ENCODE data around the gene ZNF215.
"Not testable (repeated sequence)": the region's sequence is repeated elsewhere in the genome, so short reads cannot be mapped to it uniquely, and the experiment has no call there.

Gene ZNF215

DNA sequence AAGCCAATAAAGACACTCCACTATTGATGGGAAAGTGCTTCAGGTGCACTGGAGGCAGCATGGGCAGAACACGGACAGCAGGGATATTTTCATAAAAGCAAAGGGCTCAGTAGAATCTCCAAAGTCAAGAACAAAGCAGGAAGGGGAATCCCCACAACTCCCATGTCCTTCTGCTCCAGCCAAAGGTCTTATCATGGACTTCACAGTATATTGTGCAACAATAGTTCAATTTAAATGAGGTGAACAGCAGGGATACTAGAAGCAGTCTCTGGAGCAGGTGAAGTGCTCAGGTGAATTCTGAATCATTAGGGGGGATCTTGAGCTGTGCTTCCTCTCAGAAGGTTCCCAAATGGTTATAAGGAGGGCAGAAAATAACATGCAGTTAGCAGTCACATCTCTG is 27.3 kb upstream of the ZNF215 start:
- no peaks in the 10 kb centered on the region for H3K27me3 ChIP-seq (ENCODE audit: insufficient read depth, low read depth)
- H3K4me2 ChIP-seq = no peak overlapping the region
- no peaks in the 10 kb centered on the region for H3K36me3 ChIP-seq (ENCODE audit: insufficient read depth)
- no peaks in the 10 kb centered on the region for H4K20me1 ChIP-seq (ENCODE audit: insufficient read depth)
- no peak overlapping the region for H2AFZ ChIP-seq (ENCODE audit: low read depth)
- H3K4me3 ChIP-seq (IDR thresholded peaks at IDR 0.05; ENCODE audit: insufficient read depth, low read depth, low read length) = no peak overlapping the region
- no peak overlapping the region for H3K9ac ChIP-seq
- H3K27ac ChIP-seq = no peak overlapping the region
- no peaks in the 10 kb centered on the region for H3K79me2 ChIP-seq (ENCODE audit: insufficient read depth, low read depth)
- H3K4me1 ChIP-seq (ENCODE audit: low read depth, poor library complexity, severe bottlenecking) = no peaks in the 10 kb centered on the region
- TF ChIP-seq, protein P1, sequence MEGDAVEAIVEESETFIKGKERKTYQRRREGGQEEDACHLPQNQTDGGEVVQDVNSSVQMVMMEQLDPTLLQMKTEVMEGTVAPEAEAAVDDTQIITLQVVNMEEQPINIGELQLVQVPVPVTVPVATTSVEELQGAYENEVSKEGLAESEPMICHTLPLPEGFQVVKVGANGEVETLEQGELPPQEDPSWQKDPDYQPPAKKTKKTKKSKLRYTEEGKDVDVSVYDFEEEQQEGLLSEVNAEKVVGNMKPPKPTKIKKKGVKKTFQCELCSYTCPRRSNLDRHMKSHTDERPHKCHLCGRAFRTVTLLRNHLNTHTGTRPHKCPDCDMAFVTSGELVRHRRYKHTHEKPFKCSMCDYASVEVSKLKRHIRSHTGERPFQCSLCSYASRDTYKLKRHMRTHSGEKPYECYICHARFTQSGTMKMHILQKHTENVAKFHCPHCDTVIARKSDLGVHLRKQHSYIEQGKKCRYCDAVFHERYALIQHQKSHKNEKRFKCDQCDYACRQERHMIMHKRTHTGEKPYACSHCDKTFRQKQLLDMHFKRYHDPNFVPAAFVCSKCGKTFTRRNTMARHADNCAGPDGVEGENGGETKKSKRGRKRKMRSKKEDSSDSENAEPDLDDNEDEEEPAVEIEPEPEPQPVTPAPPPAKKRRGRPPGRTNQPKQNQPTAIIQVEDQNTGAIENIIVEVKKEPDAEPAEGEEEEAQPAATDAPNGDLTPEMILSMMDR (conservative IDR thresholded peaks at IDR 0.05; ENCODE audit: low read depth, low read length) = no peak

DNA sequence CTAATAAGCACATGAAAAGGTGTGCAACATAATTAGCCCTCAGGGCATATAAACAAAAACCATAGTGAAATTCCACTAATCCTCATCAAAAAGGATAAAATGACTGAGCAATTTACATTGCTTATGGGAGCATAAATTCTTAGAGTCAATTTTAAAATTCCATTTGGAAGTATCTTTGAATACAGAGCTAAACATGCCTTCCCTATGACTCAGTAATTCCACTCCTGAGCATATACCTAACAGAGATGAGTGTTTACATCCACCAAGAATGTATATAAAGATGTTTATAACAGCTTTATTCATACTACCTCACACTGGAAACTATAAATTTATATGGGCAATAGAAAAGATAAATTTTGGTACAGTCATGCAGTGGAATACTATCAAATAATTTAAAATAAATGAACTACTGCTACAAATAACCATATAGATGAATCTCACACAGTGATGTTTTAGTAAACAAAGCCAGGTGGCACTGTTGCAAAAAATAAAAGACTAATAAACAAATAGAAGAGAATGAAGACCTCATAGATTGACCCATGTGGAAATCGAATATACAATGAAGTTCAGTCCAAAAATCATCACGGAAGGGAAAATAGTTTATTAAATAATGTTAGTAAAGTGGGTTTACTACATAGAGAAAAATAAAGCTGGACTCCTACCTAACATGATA is 25.8 kb upstream of the ZNF215 start:
- no peaks in the 10 kb centered on the region for H3K36me3 ChIP-seq (ENCODE audit: insufficient read depth)
- H3K27ac ChIP-seq = no peak overlapping the region
- TF ChIP-seq, protein P1 (conservative IDR thresholded peaks at IDR 0.05; ENCODE audit: low read depth, low read length) = no peak
- no peak overlapping the region for H3K9ac ChIP-seq
- H3K4me1 ChIP-seq (ENCODE audit: low read depth, poor library complexity, severe bottlenecking) = no peaks in the 10 kb centered on the region
- H3K4me2 ChIP-seq = no peak overlapping the region
- H4K20me1 ChIP-seq (ENCODE audit: insufficient read depth) = no peaks in the 10 kb centered on the region
- no peak overlapping the region for H3K4me3 ChIP-seq (IDR thresholded peaks at IDR 0.05; ENCODE audit: insufficient read depth, low read depth, low read length)
- H2AFZ ChIP-seq (ENCODE audit: low read depth) = no peak overlapping the region
- no peaks in the 10 kb centered on the region for H3K79me2 ChIP-seq (ENCODE audit: insufficient read depth, low read depth)
- H3K27me3 ChIP-seq (ENCODE audit: insufficient read depth, low read depth) = no peaks in the 10 kb centered on the region

DNA sequence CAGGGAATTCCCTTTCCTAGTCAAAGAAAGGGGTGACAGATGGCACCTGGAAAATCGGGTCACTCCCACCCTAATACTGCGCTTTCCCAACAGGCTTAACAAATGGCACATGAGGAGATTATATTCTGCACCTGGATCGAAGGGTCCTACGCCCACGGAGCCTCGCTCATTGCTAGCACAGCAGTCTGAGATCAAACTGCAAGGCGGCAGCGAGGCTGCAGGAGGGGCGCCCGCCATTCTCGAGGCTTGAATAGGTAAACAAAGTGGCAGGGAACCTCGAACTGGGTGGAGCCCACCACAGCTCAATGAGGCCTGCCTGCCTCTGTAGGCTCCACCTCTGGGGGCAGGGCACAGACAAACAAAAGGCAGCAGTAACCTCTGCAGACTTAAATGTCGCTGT is 21.4 kb upstream of the ZNF215 start:
- not testable (repeated sequence) for H3K9ac ChIP-seq

DNA sequence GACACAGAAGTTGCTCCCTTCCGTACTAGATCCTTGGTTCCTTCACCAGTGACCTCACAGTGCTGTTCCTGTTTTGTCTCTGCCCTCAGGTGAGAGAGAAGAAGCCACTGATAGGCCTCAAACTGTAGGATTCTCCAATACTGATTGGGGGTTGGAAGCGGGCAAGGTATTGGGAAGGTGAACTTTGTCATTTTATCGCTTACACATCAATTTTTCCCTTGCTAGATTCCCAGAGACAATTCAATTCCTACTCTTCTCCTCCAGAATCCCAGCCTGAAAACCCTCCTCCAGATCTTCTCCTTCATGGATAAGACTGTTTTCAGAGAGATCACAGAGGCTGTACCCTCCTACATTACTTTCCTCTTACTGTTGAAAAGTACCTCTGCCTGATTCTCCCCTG is 14.8 kb upstream of the ZNF215 start:
- no peak overlapping the region for H3K27ac ChIP-seq
- H3K9ac ChIP-seq = no peak overlapping the region
- no peak overlapping the region for H2AFZ ChIP-seq (ENCODE audit: low read depth)
- H3K79me2 ChIP-seq (ENCODE audit: insufficient read depth, low read depth) = no peaks in the 10 kb centered on the region
- TF ChIP-seq, protein P1 (conservative IDR thresholded peaks at IDR 0.05; ENCODE audit: low read depth, low read length) = no peak
- H3K4me3 ChIP-seq (IDR thresholded peaks at IDR 0.05; ENCODE audit: insufficient read depth, low read depth, low read length) = no peak overlapping the region
- no peaks in the 10 kb centered on the region for H4K20me1 ChIP-seq (ENCODE audit: insufficient read depth)
- no peaks in the 10 kb centered on the region for H3K36me3 ChIP-seq (ENCODE audit: insufficient read depth)
- H3K27me3 ChIP-seq (ENCODE audit: insufficient read depth, low read depth) = no peaks in the 10 kb centered on the region
- H3K4me1 ChIP-seq (ENCODE audit: low read depth, poor library complexity, severe bottlenecking) = peaks cover 10% of the 10 kb centered on the region
- no peak overlapping the region for H3K4me2 ChIP-seq

More for the DNA sequence above, 21.4 kb upstream of the ZNF215 start:
- not testable (repeated sequence) for H4K20me1 ChIP-seq (ENCODE audit: insufficient read depth); H3K27ac ChIP-seq; H3K79me2 ChIP-seq (ENCODE audit: insufficient read depth, low read depth); H3K36me3 ChIP-seq (ENCODE audit: insufficient read depth); H3K4me3 ChIP-seq (IDR thresholded peaks at IDR 0.05; ENCODE audit: insufficient read depth, low read depth, low read length); H3K4me2 ChIP-seq; H3K27me3 ChIP-seq (ENCODE audit: insufficient read depth, low read depth); H2AFZ ChIP-seq (ENCODE audit: low read depth); H3K4me1 ChIP-seq (ENCODE audit: low read depth, poor library complexity, severe bottlenecking)

DNA sequence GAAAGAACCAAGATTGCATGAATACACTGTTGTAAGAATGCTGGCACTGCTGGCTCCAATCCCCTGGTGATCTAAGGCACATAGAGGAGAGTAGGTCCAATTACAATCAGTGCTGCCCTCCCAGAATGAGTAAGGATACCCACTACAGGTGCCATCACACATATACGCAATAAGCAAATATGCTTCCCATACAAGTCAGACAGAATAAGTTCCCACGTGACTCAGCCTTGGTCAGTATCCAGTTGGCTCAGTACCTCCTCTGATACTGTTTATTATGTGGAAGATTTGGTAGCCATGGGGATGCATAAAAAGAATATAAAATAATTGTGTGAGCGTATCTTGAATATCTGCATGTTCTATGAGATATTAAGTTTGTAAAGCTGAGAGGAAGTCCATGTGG is 14.3 kb upstream of the ZNF215 start:
- Histone ChIP-seq H3K79me2 (ENCODE audit: insufficient read depth, low read depth) (no peaks in the 10 kb centered on the region), H3K4me3 (IDR thresholded peaks at IDR 0.05; ENCODE audit: insufficient read depth, low read depth, low read length) (no peak overlapping the region), H3K4me1 (ENCODE audit: low read depth, poor library complexity, severe bottlenecking) (peaks cover 10% of the 10 kb centered on the region), H3K4me2 (no peak overlapping the region), H4K20me1 (ENCODE audit: insufficient read depth) (no peaks in the 10 kb centered on the region), H3K27ac (no peak overlapping the region), H2AFZ (ENCODE audit: low read depth) (no peak overlapping the region), H3K27me3 (ENCODE audit: insufficient read depth, low read depth) (no peaks in the 10 kb centered on the region), H3K9ac (no peak overlapping the region), H3K36me3 (ENCODE audit: insufficient read depth) (no peaks in the 10 kb centered on the region)
- TF ChIP-seq, protein P1 (conservative IDR thresholded peaks at IDR 0.05; ENCODE audit: low read depth, low read length) = no peak

Measured in KMS-11 (cell line).